Measurements from ENCODE around the gene SCFD2. TPM values are rescaled to one million over a fixed set of nuclear protein-coding genes. Genes with fewer than 3 reads are reported as not detected.
"Not testable (repeated sequence)": the region's sequence is repeated elsewhere in the genome, so short reads cannot be mapped to it uniquely, and the experiment has no call there.

SCFD2 gene
- polyA plus RNA-seq, 2 of the 4 experiments (the other 2 are of a cell fraction), result 7.6 to 10.8 TPM

GRCh38 chr4:53221832-53222480 lies 143.9 kb downstream of the SCFD2 start:
- FAIRE-seq (no peak), DNase-seq (ENCODE audit: low read depth in 1 of 2, low spot score in 1 of 2) (no peak), ATAC-seq (no peak)
- ChIA-PET POLR2A (no interaction called here), CTCF (no interaction called here)
- WGBS (ENCODE audit: missing lambda C conversion rate), result 93% methylated on average over 3 of the region's 3 CpGs
- Histone ChIP-seq H3K9me3 (no peaks in the 10 kb centered on the region), H3K27ac (no peak overlapping the region), H3K4me1 (no peaks in the 10 kb centered on the region), H3K4me3 (no peak overlapping the region), H3K4me2 (no peak overlapping the region)
- TF ChIP-seq MAX (IDR thresholded peaks at IDR 0.05) (no peak), HEYL (CRISPR knock-in tag; IDR thresholded peaks at IDR 0.05) (no peak), USF2 (IDR thresholded peaks at IDR 0.05) (no peak), POLR2AphosphoS2 (conservative IDR thresholded peaks at IDR 0.05; ENCODE audit: low read length) (no peak), TFCP2L1 (CRISPR knock-in tag; IDR thresholded peaks at IDR 0.05) (no peak)

DNA sequence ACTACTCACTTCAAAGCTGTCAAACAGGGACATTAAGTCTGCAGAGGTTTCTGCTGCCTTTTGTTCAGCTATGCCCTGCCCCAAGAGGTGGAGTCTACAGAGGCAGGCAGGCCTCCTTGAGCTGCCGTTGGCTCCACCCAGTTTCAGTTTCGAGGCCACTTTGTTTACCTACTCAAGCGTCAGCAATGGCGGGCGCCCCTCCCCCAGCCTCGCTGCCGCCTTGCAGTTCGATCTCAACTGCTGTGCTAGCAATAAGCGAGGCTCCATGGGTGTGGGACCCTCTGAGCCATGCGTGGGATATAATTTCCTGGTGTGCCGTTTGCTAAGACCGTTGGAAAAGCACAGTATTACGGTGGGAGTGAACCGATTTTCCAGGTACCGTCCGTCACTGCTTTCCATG lies 146.7 kb downstream of the SCFD2 start:
- H3K27ac ChIP-seq; H3K4me3 ChIP-seq; FAIRE-seq; H3K4me2 ChIP-seq; POLR2A ChIA-PET; H3K4me1 ChIP-seq; DNase-seq (ENCODE audit: low read depth in 1 of 2, low spot score in 1 of 2); ATAC-seq; CTCF ChIA-PET; H3K9me3 ChIP-seq: not testable (repeated sequence)
- 94% methylated on average over 10 of the region's 16 CpGs for WGBS (ENCODE audit: missing lambda C conversion rate)

GRCh38 chr4:53208753-53209152 lies 157.1 kb downstream of the SCFD2 start:
- DNase-seq (ENCODE audit: low read depth in 1 of 2, low spot score in 1 of 2), result no peak
- 84% methylated on average over 3 of the region's 3 CpGs for WGBS (ENCODE audit: missing lambda C conversion rate)
- CTCF ChIA-PET, result no interaction called here
- H3K4me1 ChIP-seq, result no peaks in the 10 kb centered on the region
- no peaks in the 10 kb centered on the region for H3K9me3 ChIP-seq
- no peak for FAIRE-seq
- H3K4me2 ChIP-seq, result no peak overlapping the region
- TF ChIP-seq HMGXB4 (CRISPR knock-in tag; IDR thresholded peaks at IDR 0.05; ENCODE audit: borderline replicate concordance), result no peak
- no peak for TF ChIP-seq SMC3 (IDR thresholded peaks at IDR 0.05)
- no peak for TF ChIP-seq HEYL (CRISPR knock-in tag; IDR thresholded peaks at IDR 0.05)
- no peak for TF ChIP-seq RAD21 (conservative IDR thresholded peaks at IDR 0.05 in 1 of 2, IDR thresholded peaks at IDR 0.05 in 1 of 2)
- no peak for TF ChIP-seq FOXS1 (CRISPR knock-in tag; IDR thresholded peaks at IDR 0.05)
- TF ChIP-seq NPAS2 (CRISPR knock-in tag; IDR thresholded peaks at IDR 0.05; ENCODE audit: borderline replicate concordance), result no peak
- TF ChIP-seq CBX2 (IDR thresholded peaks at IDR 0.05; ENCODE audit: borderline replicate concordance, low read depth), result no peak
- TF ChIP-seq POLR2AphosphoS2 (conservative IDR thresholded peaks at IDR 0.05; ENCODE audit: low read length), result no peak
- no peak for TF ChIP-seq POLR2A (IDR thresholded peaks at IDR 0.05; ENCODE audit: low read length)
- TF ChIP-seq RARB (CRISPR knock-in tag; IDR thresholded peaks at IDR 0.05), result no peak
- no peak for TF ChIP-seq ESRRA (IDR thresholded peaks at IDR 0.05; ENCODE audit: borderline replicate concordance, low read length)
- TF ChIP-seq FOSL2 (IDR thresholded peaks at IDR 0.05), result no peak
- TF ChIP-seq FOSL2 (CRISPR knock-in tag; IDR thresholded peaks at IDR 0.05), result no peak
- TF ChIP-seq EHMT2 (IDR thresholded peaks at IDR 0.05; ENCODE audit: low read depth), result no peak
- no peak for TF ChIP-seq RFX5 (IDR thresholded peaks at IDR 0.05)
- TF ChIP-seq SREBF2 (IDR thresholded peaks at IDR 0.05), result no peak
- TF ChIP-seq HOXB5 (CRISPR knock-in tag; IDR thresholded peaks at IDR 0.05), result no peak
- POLR2A ChIA-PET, result no interaction called here
- H3K27ac ChIP-seq, result no peak overlapping the region
- H3K4me3 ChIP-seq, result no peak overlapping the region
- no peak for ATAC-seq
